Karpas-422 (cell line): Measurements from ENCODE around the gene NEUROD6. TPM values are rescaled to one million over a fixed set of nuclear protein-coding genes. Genes with fewer than 3 reads are reported as not detected.

ENCODE experiments used
- DNase-seq: peaks from one replicate; pipeline ENCODE4 v3.0.0-alpha.2; 2015
- H2AFZ ChIP-seq: fragments of 200-600 bp; sonication (generic); 2 replicates; pipeline ENCODE4 v1.6.1; 2014; ENCODE audit warnings: antibody characterized with exemption, low read length, mixed read lengths
- H3K27ac ChIP-seq: fragments of 200-600 bp; sonication (generic); 2 replicates; pipeline ENCODE4 v1.5.1; 2014; ENCODE audit warnings: mild to moderate bottlenecking, low read length, moderate library complexity
- H3K27me3 ChIP-seq: fragments of 200-600 bp; sonication (generic); 2 replicates; pipeline ENCODE4 v1.6.1; 2014; ENCODE audit warnings: low read length, mixed read lengths
- H3K36me3 ChIP-seq: fragments of 200-600 bp; sonication (generic); 2 replicates; pipeline ENCODE4 v1.6.1; 2014; ENCODE audit warnings: low read length, mixed read lengths; ENCODE audit not compliant: insufficient read depth
- H3K4me1 ChIP-seq: fragments of 200-600 bp; sonication (generic); 2 replicates; pipeline ENCODE4 v1.6.1; 2014; ENCODE audit warnings: mild to moderate bottlenecking, low read length, mixed read lengths
- H3K4me2 ChIP-seq: fragments of 200-600 bp; sonication (generic); 2 replicates; pipeline ENCODE4 v1.6.1; 2014; ENCODE audit warnings: low read length, low read depth, mild to moderate bottlenecking; ENCODE audit not compliant: poor library complexity, severe bottlenecking
- H3K4me3 ChIP-seq: fragments of 200-600 bp; sonication (generic); 2 replicates; pipeline ENCODE4 v1.5.1; 2014; ENCODE audit warnings: mild to moderate bottlenecking, antibody characterized with exemption, low read length, mixed read lengths
- H3K79me2 ChIP-seq: fragments of 200-600 bp; sonication (generic); 2 replicates; pipeline ENCODE4 v1.6.1; 2014; ENCODE audit warnings: mild to moderate bottlenecking, low read length, mixed read lengths
- H3K9ac ChIP-seq: fragments of 200-600 bp; sonication (generic); 2 replicates; pipeline ENCODE4 v1.6.0; 2014; ENCODE audit warnings: low read length
- H3K9me2 ChIP-seq: fragments of 200-600 bp; sonication (generic), shearing (Covaris generic); replicated peaks from 2 replicates; pipeline ENCODE4 v1.6.0; 2014; ENCODE audit warnings: mild to moderate bottlenecking, low read length, moderate library complexity; ENCODE audit not compliant: insufficient read depth
- H3K9me3 ChIP-seq: fragments of 300-700, 200-600 bp; sonication (generic); 2 replicates; pipeline ENCODE4 v1.6.1; 2014; ENCODE audit warnings: low read length, mixed read lengths
- H4K20me1 ChIP-seq: fragments of 200-600 bp; sonication (generic); 2 replicates; pipeline ENCODE4 v1.6.1; 2014; ENCODE audit warnings: mild to moderate bottlenecking, antibody characterized with exemption, low read length, low read depth; ENCODE audit not compliant: insufficient read depth
- total RNA-seq: library from RNA; depleted of rRNA; stranded (reverse); fragments of >200 nt; shearing (Covaris generic); gene quantifications from 2 replicates; pipeline ENCODE4 v1.2.3, GENCODE V29; 2014; ENCODE audit warnings: low replicate concordance

The NEUROD6 gene
- total RNA-seq, 1 experiment from 2014 or later: not detected

DNA sequence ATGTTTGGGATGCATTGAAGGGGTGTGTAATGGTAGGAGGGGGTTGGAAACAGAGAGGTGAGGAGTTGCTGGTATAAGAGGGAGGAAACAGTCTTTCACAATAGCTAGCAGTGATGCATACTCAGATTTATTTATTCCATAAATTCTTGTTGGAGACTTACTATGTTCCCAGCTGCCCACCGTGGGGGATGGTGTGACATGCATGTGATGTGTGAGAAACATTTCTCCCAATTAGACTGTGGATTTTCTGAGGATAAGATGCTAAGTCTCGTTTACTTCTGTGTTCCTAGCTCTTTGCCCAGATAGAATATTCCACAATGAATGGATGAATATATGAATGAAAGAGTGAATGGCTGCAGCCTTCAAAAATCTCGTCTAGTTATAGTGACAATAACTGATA is 23.0 kb upstream of the NEUROD6 start:
- Histone ChIP-seq H3K9me2 (no peaks in the 10 kb centered on the region), H3K27me3 (no peaks in the 10 kb centered on the region), H3K36me3 (no peaks in the 10 kb centered on the region), H3K79me2 (no peaks in the 10 kb centered on the region), H3K4me1 (peaks cover 10% of the 10 kb centered on the region), H2AFZ (no peak overlapping the region), H4K20me1 (no peaks in the 10 kb centered on the region), H3K4me2 (no peak overlapping the region), H3K9me3 (no peaks in the 10 kb centered on the region), H3K4me3 (no peak overlapping the region), H3K9ac (no peak overlapping the region), H3K27ac (no peak overlapping the region)
- DNase-seq: no peak

DNA sequence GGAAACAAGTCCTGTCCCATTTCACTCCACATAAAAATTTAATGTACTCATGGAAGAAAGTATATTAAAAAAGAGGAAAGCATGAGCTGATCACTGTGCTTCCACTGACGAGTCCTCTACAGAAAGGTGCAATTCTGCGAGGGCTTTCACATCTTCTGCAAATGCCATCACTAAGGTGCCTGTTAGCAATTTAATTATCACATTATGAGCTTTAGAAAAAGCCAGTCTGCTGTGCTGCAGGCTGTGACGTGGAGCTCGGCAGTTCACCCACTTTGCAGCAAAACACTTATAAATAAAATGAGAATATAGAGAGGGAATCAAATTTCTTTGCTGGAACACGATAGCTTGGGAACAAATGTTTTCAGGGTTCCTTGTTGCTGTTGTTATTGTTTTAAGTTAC is 22.5 kb upstream of the NEUROD6 start:
- Histone ChIP-seq H3K27me3 (no peaks in the 10 kb centered on the region), H2AFZ (no peak overlapping the region), H3K36me3 (no peaks in the 10 kb centered on the region), H3K9me3 (no peaks in the 10 kb centered on the region), H3K4me2 (no peak overlapping the region), H3K4me1 (peaks cover 10% of the 10 kb centered on the region), H3K9me2 (no peaks in the 10 kb centered on the region), H3K9ac (no peak overlapping the region), H3K79me2 (no peaks in the 10 kb centered on the region), H3K27ac (no peak overlapping the region), H4K20me1 (no peaks in the 10 kb centered on the region), H3K4me3 (no peak overlapping the region)
- no peak for DNase-seq

DNA sequence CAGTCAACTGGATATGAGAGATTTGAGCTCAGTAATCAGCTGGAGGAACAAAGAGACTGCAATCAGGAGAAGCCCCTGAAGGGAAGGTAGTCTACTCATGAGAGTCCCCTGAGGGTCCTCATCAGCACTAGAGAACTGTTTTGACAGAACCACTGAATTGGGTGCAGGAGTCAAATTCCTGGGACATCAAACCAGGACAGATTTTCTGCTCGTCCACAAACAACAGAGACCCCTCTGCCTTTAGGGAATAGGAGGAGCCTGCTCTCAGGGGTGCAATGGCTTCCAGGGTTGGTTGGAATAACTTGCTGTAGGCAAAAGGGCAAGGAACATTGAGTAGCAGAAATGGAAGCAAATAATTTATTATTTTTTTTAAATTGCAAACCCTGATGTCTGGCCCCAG is 21.9 kb upstream of the NEUROD6 start:
- Histone ChIP-seq H3K79me2 (no peaks in the 10 kb centered on the region), H3K27ac (no peak overlapping the region), H3K4me2 (no peak overlapping the region), H3K9me2 (no peaks in the 10 kb centered on the region), H3K9me3 (no peaks in the 10 kb centered on the region), H3K4me1 (peaks cover 10% of the 10 kb centered on the region), H3K4me3 (no peak overlapping the region), H3K27me3 (no peaks in the 10 kb centered on the region), H3K9ac (no peak overlapping the region), H2AFZ (no peak overlapping the region), H3K36me3 (no peaks in the 10 kb centered on the region), H4K20me1 (no peaks in the 10 kb centered on the region)
- no peak for DNase-seq

DNA sequence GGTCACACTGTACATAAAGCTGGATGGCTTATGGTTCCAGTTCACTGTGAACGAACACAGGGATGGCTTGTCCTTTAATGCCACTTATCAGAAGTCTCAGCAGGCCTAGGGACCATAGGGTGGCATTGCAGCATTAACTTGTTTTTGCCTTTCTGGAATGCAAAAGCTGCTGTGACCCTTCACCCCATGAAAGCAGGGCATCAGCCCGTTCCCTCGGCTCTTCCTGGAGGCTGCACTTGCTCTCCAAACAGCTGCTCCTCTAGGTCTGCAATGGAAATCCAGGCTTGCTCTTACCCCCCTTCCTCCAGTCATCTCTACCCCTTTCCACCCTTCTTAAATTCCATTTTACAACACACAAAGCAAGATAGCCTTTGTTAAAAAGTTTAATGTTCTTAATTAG is 17.9 kb upstream of the NEUROD6 start:
- H3K27me3 ChIP-seq: no peaks in the 10 kb centered on the region
- no peak overlapping the region for H2AFZ ChIP-seq
- H3K4me1 ChIP-seq: peaks cover 10% of the 10 kb centered on the region
- H4K20me1 ChIP-seq: no peaks in the 10 kb centered on the region
- no peak overlapping the region for H3K4me2 ChIP-seq
- H3K9me2 ChIP-seq: no peaks in the 10 kb centered on the region
- H3K4me3 ChIP-seq: no peak overlapping the region
- no peaks in the 10 kb centered on the region for H3K79me2 ChIP-seq
- H3K36me3 ChIP-seq: no peaks in the 10 kb centered on the region
- no peaks in the 10 kb centered on the region for H3K9me3 ChIP-seq
- no peak overlapping the region for H3K27ac ChIP-seq
- no peak overlapping the region for H3K9ac ChIP-seq
- no peak for DNase-seq

DNA sequence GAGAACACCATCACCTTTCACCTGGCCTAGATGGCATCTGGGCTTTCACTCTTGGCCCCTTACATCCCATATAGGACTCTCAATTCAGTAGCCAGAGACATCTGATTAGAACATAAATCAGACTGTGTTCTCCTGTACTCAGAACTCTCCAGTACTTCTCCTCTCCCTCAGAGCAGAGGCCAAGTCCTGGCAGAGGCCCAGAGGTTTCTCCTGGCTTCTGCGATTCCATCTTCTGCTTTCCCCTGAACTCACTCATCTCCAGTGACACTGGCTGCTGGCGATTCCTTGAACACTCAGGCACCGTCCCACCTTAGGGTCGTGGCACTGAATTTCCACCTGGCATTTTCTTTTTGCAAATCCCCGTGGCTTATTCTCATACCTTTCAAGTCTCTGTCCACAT is 4.9 kb upstream of the NEUROD6 start:
- Histone ChIP-seq H3K9ac (no peak overlapping the region), H2AFZ (no peak overlapping the region), H3K9me2 (no peaks in the 10 kb centered on the region), H4K20me1 (no peaks in the 10 kb centered on the region), H3K9me3 (no peaks in the 10 kb centered on the region), H3K27me3 (no peaks in the 10 kb centered on the region), H3K4me3 (no peak overlapping the region), H3K4me2 (no peak overlapping the region), H3K79me2 (no peaks in the 10 kb centered on the region), H3K4me1 (no peaks in the 10 kb centered on the region), H3K36me3 (no peaks in the 10 kb centered on the region), H3K27ac (no peak overlapping the region)
- DNase-seq: no peak

DNA sequence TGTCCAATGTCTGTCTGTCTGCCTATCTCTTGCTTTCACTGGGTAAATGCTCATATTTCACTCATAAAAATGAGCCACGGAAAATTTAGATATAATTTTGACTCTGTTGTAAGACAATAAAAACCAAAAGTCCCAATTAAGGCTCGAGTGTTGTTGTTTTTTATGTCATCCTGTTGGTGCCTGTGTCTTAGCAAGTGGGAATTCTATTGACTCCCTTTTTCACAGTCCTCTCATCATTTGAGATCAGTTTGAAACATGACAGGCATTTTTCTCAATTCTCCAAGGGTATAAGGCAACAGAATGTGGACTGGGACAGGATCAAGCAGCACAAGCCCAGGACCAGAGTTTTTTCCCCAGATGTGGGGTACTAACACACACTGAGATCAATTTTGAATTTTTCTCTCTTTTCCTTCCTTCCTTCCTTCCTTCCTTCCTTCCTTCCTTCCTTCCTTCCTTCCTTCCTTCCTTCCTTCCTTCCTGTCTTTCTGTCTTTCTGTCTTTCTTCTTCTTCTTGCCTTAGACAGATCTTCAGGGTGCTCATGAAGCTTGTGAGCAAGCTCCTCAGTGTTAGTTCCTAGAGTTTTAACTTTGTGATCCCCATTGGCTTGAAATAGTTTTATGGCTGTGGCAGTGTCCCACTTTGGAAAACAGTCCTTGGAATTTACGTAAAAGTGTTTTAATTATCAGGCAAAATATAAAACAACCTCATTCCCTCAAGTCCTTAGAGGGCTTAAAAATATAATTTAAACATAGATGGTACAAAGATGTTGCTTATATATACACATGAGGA is 3.2 kb upstream of the NEUROD6 start:
- Histone ChIP-seq H3K9me3 (no peaks in the 10 kb centered on the region), H3K4me3 (no peak overlapping the region), H3K9me2 (no peaks in the 10 kb centered on the region), H3K9ac (no peak overlapping the region), H3K27me3 (no peaks in the 10 kb centered on the region), H2AFZ (no peak overlapping the region), H3K27ac (no peak overlapping the region), H3K36me3 (no peaks in the 10 kb centered on the region), H3K79me2 (no peaks in the 10 kb centered on the region), H3K4me2 (no peak overlapping the region), H3K4me1 (no peaks in the 10 kb centered on the region), H4K20me1 (no peaks in the 10 kb centered on the region)
- no peak for DNase-seq

DNA sequence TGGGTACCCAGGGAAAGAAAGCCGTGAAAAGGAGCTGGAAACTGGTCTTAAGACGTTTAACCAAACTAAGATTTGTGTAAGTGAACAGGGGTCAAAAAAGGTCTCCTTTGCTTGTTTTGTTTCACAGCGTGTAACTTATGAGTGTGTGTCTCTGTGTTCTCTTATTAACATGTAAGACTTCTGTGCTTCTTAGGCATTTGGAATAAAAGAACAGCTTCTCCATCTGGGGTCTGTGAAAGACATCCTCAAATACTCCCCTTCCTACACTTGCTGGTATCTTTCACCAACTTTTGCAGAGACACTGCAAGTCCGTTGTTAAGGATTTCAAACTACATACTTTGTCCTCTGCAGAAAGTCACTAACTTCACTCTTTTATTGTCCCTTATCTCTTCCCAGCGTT is 615 bp upstream of the NEUROD6 start:
- Histone ChIP-seq H3K36me3 (no peaks in the 10 kb centered on the region), H3K27ac (no peak overlapping the region), H3K79me2 (no peaks in the 10 kb centered on the region), H3K27me3 (no peaks in the 10 kb centered on the region), H3K9me3 (no peaks in the 10 kb centered on the region), H3K9me2 (no peaks in the 10 kb centered on the region), H2AFZ (no peak overlapping the region), H3K4me1 (no peaks in the 10 kb centered on the region), H4K20me1 (no peaks in the 10 kb centered on the region), H3K4me2 (no peak overlapping the region), H3K9ac (no peak overlapping the region), H3K4me3 (no peak overlapping the region)
- no peak for DNase-seq

DNA sequence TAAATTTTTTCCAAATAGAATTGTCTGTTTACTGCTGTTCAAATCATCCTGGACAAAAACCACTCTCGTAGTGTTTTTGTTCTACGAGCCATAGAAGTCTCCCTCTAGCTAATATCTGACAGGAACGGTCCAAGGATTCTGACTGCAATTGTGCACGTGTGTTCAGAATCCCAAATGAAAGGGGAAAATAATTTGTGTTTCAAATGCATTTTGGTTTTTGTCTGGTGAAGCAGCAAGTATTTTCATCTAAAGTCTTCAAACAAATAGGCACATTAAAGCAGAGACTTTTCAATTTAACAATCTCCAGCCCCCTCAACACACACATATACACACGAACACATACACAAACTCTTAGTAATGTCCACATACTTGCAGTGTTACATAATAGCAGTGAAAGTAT is 475 bp downstream of the NEUROD6 start:
- Histone ChIP-seq H4K20me1 (no peaks in the 10 kb centered on the region), H3K4me1 (no peaks in the 10 kb centered on the region), H3K36me3 (no peaks in the 10 kb centered on the region), H3K9me2 (no peaks in the 10 kb centered on the region), H2AFZ (no peak overlapping the region), H3K4me2 (no peak overlapping the region), H3K27ac (no peak overlapping the region), H3K4me3 (no peak overlapping the region), H3K79me2 (no peaks in the 10 kb centered on the region), H3K9ac (no peak overlapping the region), H3K27me3 (no peaks in the 10 kb centered on the region), H3K9me3 (no peaks in the 10 kb centered on the region)
- no peak for DNase-seq
